ENCODE measurements around the gene ELFN1. TPM values are rescaled to one million over a fixed set of nuclear protein-coding genes. Genes with fewer than 3 reads are reported as not detected.
A peak's percentile ranks its signal among the peaks of the same experiment; 100 is the strongest.

ELFN1 gene
- total RNA-seq, 1 donor: 12.7 TPM

DNA sequence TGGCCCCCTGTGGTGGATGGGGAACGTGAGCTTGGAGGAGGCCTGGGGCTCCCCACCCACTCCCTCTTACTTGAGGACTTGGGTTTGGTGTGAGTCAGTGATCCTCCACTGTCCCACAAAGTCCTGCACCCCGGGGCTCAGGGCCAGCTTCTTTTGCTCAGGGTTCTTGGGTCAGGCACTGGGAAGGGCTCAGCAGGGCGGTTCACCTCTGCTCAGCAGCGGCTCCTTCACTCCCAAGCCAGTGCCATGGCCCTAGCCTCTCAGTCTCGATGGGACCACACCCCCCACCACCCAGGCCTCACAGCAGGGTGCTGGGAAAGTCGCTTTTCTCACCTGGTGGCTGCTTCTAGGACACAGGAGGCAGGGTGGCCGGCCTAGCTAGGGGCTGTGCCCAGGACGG lies 59.1 kb downstream of the ELFN1 start:
- DNase-seq (ENCODE audit: insufficient read length, low spot score, missing footprints): no peak
- no peaks in the 10 kb centered on the region for H3K36me3 ChIP-seq (ENCODE audit: insufficient read depth, low read length)
- no peak overlapping the region for H3K4me3 ChIP-seq (ENCODE audit: insufficient read depth, low read length)
- no peak overlapping the region for H2AFZ ChIP-seq (ENCODE audit: low read length)
- TF ChIP-seq, protein P1, sequence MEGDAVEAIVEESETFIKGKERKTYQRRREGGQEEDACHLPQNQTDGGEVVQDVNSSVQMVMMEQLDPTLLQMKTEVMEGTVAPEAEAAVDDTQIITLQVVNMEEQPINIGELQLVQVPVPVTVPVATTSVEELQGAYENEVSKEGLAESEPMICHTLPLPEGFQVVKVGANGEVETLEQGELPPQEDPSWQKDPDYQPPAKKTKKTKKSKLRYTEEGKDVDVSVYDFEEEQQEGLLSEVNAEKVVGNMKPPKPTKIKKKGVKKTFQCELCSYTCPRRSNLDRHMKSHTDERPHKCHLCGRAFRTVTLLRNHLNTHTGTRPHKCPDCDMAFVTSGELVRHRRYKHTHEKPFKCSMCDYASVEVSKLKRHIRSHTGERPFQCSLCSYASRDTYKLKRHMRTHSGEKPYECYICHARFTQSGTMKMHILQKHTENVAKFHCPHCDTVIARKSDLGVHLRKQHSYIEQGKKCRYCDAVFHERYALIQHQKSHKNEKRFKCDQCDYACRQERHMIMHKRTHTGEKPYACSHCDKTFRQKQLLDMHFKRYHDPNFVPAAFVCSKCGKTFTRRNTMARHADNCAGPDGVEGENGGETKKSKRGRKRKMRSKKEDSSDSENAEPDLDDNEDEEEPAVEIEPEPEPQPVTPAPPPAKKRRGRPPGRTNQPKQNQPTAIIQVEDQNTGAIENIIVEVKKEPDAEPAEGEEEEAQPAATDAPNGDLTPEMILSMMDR (IDR thresholded peaks at IDR 0.05; ENCODE audit: extremely low read depth, low read depth, low read length): no peak
- H3K9me3 ChIP-seq (ENCODE audit: low read depth, low read length): peaks cover 5% of the 10 kb centered on the region
- H3K4me1 ChIP-seq (ENCODE audit: insufficient read depth, low read length): no peaks in the 10 kb centered on the region
- H3K79me2 ChIP-seq (ENCODE audit: insufficient read depth, low read length): no peaks in the 10 kb centered on the region
- H3K27me3 ChIP-seq (ENCODE audit: insufficient read depth, low read length): peaks cover 20% of the 10 kb centered on the region
- no peak overlapping the region for H3K27ac ChIP-seq (ENCODE audit: low read depth, low read length)
- H3K4me2 ChIP-seq (ENCODE audit: insufficient read depth, low read length): no peak overlapping the region
- no peaks in the 10 kb centered on the region for H4K20me1 ChIP-seq (ENCODE audit: insufficient read depth, low read length)

DNA sequence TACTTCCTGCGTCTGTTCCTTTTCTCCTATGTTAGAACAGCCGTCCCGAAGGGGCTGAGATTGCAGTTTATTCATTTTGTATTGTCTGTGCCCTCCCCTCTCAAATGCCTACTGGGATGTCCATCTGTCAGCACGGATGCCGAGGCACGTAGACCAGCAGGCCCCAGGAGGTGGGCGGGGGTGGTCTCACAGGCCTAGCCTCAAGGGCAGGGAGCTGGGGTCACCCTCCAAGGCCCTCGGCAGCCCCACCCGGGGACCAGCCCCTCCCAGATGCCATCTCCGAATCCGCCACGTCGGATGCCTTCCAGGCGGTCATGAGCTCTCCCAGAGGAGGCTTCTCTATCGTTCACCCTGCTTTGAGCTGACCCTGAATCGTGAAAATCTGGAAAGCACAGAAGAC lies 59.7 kb downstream of the ELFN1 start:
- no peaks in the 10 kb centered on the region for H3K36me3 ChIP-seq (ENCODE audit: insufficient read depth, low read length)
- no peaks in the 10 kb centered on the region for H3K79me2 ChIP-seq (ENCODE audit: insufficient read depth, low read length)
- no peak overlapping the region for H3K27ac ChIP-seq (ENCODE audit: low read depth, low read length)
- no peak overlapping the region for H3K4me2 ChIP-seq (ENCODE audit: insufficient read depth, low read length)
- H3K4me3 ChIP-seq (ENCODE audit: insufficient read depth, low read length): no peak overlapping the region
- no peaks in the 10 kb centered on the region for H4K20me1 ChIP-seq (ENCODE audit: insufficient read depth, low read length)
- DNase-seq (ENCODE audit: insufficient read length, low spot score, missing footprints): no peak
- peaks cover 20% of the 10 kb centered on the region for H3K27me3 ChIP-seq (ENCODE audit: insufficient read depth, low read length)
- no peaks in the 10 kb centered on the region for H3K4me1 ChIP-seq (ENCODE audit: insufficient read depth, low read length)
- TF ChIP-seq, protein P1 (IDR thresholded peaks at IDR 0.05; ENCODE audit: extremely low read depth, low read depth, low read length): no peak
- H2AFZ ChIP-seq (ENCODE audit: low read length): no peak overlapping the region
- peaks cover 5% of the 10 kb centered on the region for H3K9me3 ChIP-seq (ENCODE audit: low read depth, low read length)

DNA sequence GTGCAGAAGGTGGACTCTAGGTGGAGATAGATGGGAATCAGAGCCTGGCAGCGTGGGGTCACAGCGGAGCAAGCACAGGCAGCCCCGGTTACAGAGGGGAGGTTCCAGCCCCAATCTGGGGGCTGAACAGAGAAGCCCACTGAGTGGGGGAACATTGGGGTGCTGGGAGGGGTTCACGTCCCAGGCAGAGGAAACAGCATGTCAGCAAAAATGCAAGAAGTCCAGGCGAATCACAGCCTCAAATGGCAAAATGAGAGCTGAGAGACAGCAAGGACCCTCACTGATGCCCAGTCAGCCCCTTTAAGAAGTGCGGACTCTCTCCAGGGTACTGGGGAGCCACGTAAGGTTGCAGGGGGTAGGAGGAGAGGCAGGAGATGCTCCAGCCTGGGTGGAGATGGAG lies 62.0 kb downstream of the ELFN1 start:
- no peak overlapping the region for H3K4me3 ChIP-seq (ENCODE audit: insufficient read depth, low read length)
- H4K20me1 ChIP-seq (ENCODE audit: insufficient read depth, low read length): no peaks in the 10 kb centered on the region
- no peak overlapping the region for H3K4me2 ChIP-seq (ENCODE audit: insufficient read depth, low read length)
- no peaks in the 10 kb centered on the region for H3K79me2 ChIP-seq (ENCODE audit: insufficient read depth, low read length)
- H3K36me3 ChIP-seq (ENCODE audit: insufficient read depth, low read length): no peaks in the 10 kb centered on the region
- DNase-seq (ENCODE audit: insufficient read length, low spot score, missing footprints): peak; percentile 83
- no peak overlapping the region for H2AFZ ChIP-seq (ENCODE audit: low read length)
- H3K4me1 ChIP-seq (ENCODE audit: insufficient read depth, low read length): no peaks in the 10 kb centered on the region
- TF ChIP-seq, protein P1 (IDR thresholded peaks at IDR 0.05; ENCODE audit: extremely low read depth, low read depth, low read length): no peak
- H3K27ac ChIP-seq (ENCODE audit: low read depth, low read length): no peak overlapping the region
- H3K9me3 ChIP-seq (ENCODE audit: low read depth, low read length): peaks cover 5% of the 10 kb centered on the region
- peaks cover 15% of the 10 kb centered on the region for H3K27me3 ChIP-seq (ENCODE audit: insufficient read depth, low read length)

DNA sequence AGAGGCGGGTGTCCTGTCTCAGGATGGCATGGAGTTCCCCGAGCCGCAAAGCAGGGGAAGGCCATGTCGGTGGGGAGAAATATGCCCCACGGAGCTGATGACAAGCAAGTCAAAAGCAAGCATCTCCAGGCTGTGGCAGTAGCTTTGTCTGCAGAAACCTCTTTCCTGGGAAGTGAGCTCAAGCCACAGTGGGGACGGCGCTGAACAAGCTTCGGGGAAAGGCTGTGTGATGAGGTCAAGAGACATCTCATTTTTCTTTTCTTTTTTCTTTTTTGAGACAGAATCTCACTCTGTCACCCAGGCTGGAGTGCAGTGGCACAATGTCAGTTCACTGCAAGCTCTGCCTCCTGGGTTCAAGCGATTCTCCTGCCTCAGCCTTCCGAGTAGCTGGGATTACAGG lies 62.6 kb downstream of the ELFN1 start:
- Histone ChIP-seq H3K36me3 (ENCODE audit: insufficient read depth, low read length) (no peaks in the 10 kb centered on the region), H3K9me3 (ENCODE audit: low read depth, low read length) (peaks cover 5% of the 10 kb centered on the region), H3K4me1 (ENCODE audit: insufficient read depth, low read length) (no peaks in the 10 kb centered on the region), H3K27me3 (ENCODE audit: insufficient read depth, low read length) (peaks cover 15% of the 10 kb centered on the region), H4K20me1 (ENCODE audit: insufficient read depth, low read length) (no peaks in the 10 kb centered on the region), H3K27ac (ENCODE audit: low read depth, low read length) (no peak overlapping the region), H2AFZ (ENCODE audit: low read length) (no peak overlapping the region), H3K4me2 (ENCODE audit: insufficient read depth, low read length) (no peak overlapping the region), H3K4me3 (ENCODE audit: insufficient read depth, low read length) (no peak overlapping the region), H3K79me2 (ENCODE audit: insufficient read depth, low read length) (no peaks in the 10 kb centered on the region)
- DNase-seq (ENCODE audit: insufficient read length, low spot score, missing footprints): no peak
- TF ChIP-seq, protein P1 (IDR thresholded peaks at IDR 0.05; ENCODE audit: extremely low read depth, low read depth, low read length): no peak

Measured in osteoblast (primary cell).